Natural killer cell (primary cell): Measurements from ENCODE around the gene COL8A1. TPM values are rescaled to one million over a fixed set of nuclear protein-coding genes. Genes with fewer than 3 reads are reported as not detected.

Source experiments
- ATAC-seq, 3 donors: fragments of 150-1000 bp in 2 of 3; fragments of 200-7000 bp in 1 of 3; cut with Tn5 transposase; 1 replicate in 1 of 3; 2 replicates in 2 of 3; pipeline ENCODE4 v1.10.0; 2021; ENCODE audit warnings: mild to moderate bottlenecking in 2 of 3, moderate library complexity in 2 of 3
- DNase-seq, 2 donors: peaks; one replicate each; pipeline versions ENCODE4 v3.0.0 to v3.0.0-alpha.2; 2013 to 2021; ENCODE audit warnings: mixed read lengths in 1 of 2
- H3K27ac ChIP-seq: one replicate; pipeline ENCODE4 v1.5.1; 2013; ENCODE audit warnings: mild to moderate bottlenecking, low read length
- H3K27me3 ChIP-seq: one replicate; pipeline ENCODE4 v1.6.1; 2013; ENCODE audit warnings: low read length; ENCODE audit not compliant: control insufficient read depth, insufficient read depth
- H3K36me3 ChIP-seq: one replicate; pipeline ENCODE4 v1.6.1; 2013; ENCODE audit warnings: low read length; ENCODE audit not compliant: control insufficient read depth, insufficient read depth
- H3K4me1 ChIP-seq: one replicate; pipeline ENCODE4 v1.6.1; 2013; ENCODE audit warnings: low read length; ENCODE audit not compliant: control insufficient read depth, insufficient read depth
- H3K4me3 ChIP-seq: one replicate; pipeline ENCODE4 v1.5.1; 2013; ENCODE audit warnings: low read length
- H3K9me3 ChIP-seq: one replicate; pipeline ENCODE4 v1.6.1; 2013; ENCODE audit warnings: low read length; ENCODE audit not compliant: control insufficient read depth, insufficient read depth
- H3K27ac Mint-ChIP-seq, 2 donors: one replicate each; pipeline ENCODE4 v1.8.0; 2022; ENCODE audit warnings: mild to moderate bottlenecking in 2 of 2, mixed read lengths in 2 of 2, moderate library complexity in 1 of 2
- H3K27me3 Mint-ChIP-seq, 2 donors: one replicate each; pipeline ENCODE4 v1.8.0; 2022; ENCODE audit warnings: low read depth in 2 of 2, mixed read lengths in 2 of 2
- H3K36me3 Mint-ChIP-seq: one replicate; pipeline ENCODE4 v1.8.0; 2022; ENCODE audit warnings: mixed read lengths
- H3K4me1 Mint-ChIP-seq, 2 donors: one replicate each; pipeline ENCODE4 v1.8.0; 2022; ENCODE audit warnings: mixed read lengths in 2 of 2
- H3K4me3 Mint-ChIP-seq: one replicate; pipeline ENCODE4 v1.8.0; 2022; ENCODE audit warnings: mild to moderate bottlenecking, moderate library complexity, mixed read lengths
- H3K9me3 Mint-ChIP-seq, 2 donors: one replicate each; pipeline ENCODE4 v1.8.0; 2022; ENCODE audit warnings: mixed read lengths in 2 of 2
- CTCF ChIP-seq: fragments of 200-600 bp; IDR thresholded peaks from one replicate; pipeline ENCODE4 v1.8.0; 2022; ENCODE audit warnings: antibody characterized with exemption
- WGBS: methylation state at CpG from one replicate; pipeline ENCODE4 v1.1.7; 2013; ENCODE audit warnings: missing lambda C conversion rate; ENCODE audit not compliant: insufficient coverage; 5-methylcytosine and 5-hydroxymethylcytosine counted together
- intact Hi-C: fragments of 100-400 bp; cut with micrococcal nuclease; formaldehyde crosslinking; loops from one replicate; pipeline ENCODE4 v1.14.2; 2022
- total RNA-seq, 4 donors: library from RNA; stranded (reverse); fragments of 120-200 nt in 1 of 4; gene quantifications; one replicate each; pipeline versions ENCODE4 v1.2.3 to v1.2.4, GENCODE V29; 2013 to 2022

COL8A1 gene
- total RNA-seq, 3 donors from 2014 or later (not counting 1 experiment from before 2014, with no cell fraction given) = 0.12 to 0.23 TPM; not detected in 1

GRCh38 chr3:99776516-99777209, 138.3 kb downstream of the COL8A1 start:
- DNase-seq (no peak), ATAC-seq (no peak)
- H3K36me3 ChIP-seq = no peaks in the 10 kb centered on the region
- Mint-ChIP-seq H3K9me3 (no peaks in the 10 kb centered on the region), H3K27me3 (peaks cover 9 to 11% of the 10 kb centered on the region in 2 donors), H3K4me1 (no peaks in the 10 kb centered on the region), H3K4me3 (no peak overlapping the region), H3K27ac (no peak overlapping the region), H3K36me3 (no peaks in the 10 kb centered on the region)
- no peak overlapping the region for H3K27ac ChIP-seq
- no peaks in the 10 kb centered on the region for H3K27me3 ChIP-seq
- WGBS = 87% methylated on average over 5 of the region's 5 CpGs
- TF ChIP-seq CTCF = no peak
- intact Hi-C loops = no loop called here
- no peaks in the 10 kb centered on the region for H3K4me1 ChIP-seq
- H3K9me3 ChIP-seq = no peaks in the 10 kb centered on the region
- H3K4me3 ChIP-seq = no peak overlapping the region

- Histone ChIP-seq H3K4me3 (no peak overlapping the region), H3K27me3 (peaks cover 2% of the 10 kb centered on the region), H3K4me1 (no peaks in the 10 kb centered on the region), H3K27ac (no peak overlapping the region), H3K36me3 (no peaks in the 10 kb centered on the region), H3K9me3 (no peaks in the 10 kb centered on the region)
- DNase-seq (no peak), ATAC-seq (no peak)
- no peaks in the 10 kb centered on the region for H3K4me1 Mint-ChIP-seq
- intact Hi-C loops = no loop called here
- H3K27ac Mint-ChIP-seq = no peak overlapping the region
- TF ChIP-seq CTCF = no peak
- 89% methylated on average over 2 of the region's 2 CpGs for WGBS
- H3K4me3 Mint-ChIP-seq = no peak overlapping the region
- H3K27me3 Mint-ChIP-seq = peaks cover 11 to 12% of the 10 kb centered on the region in 2 donors
- no peaks in the 10 kb centered on the region for H3K9me3 Mint-ChIP-seq
- no peaks in the 10 kb centered on the region for H3K36me3 Mint-ChIP-seq
These were observed 138.8 kb downstream of the COL8A1 start for GRCh38 chr3:99777210-99777549.

GRCh38 chr3:99777708-99778107, 139.3 kb downstream of the COL8A1 start:
- intact Hi-C loops = no loop called here
- Mint-ChIP-seq H3K36me3 (no peaks in the 10 kb centered on the region), H3K27ac (no peak overlapping the region), H3K4me3 (no peak overlapping the region), H3K27me3 (peaks cover 11 to 12% of the 10 kb centered on the region in 2 donors), H3K4me1 (no peaks in the 10 kb centered on the region), H3K9me3 (no peaks in the 10 kb centered on the region)
- WGBS = 74% methylated on average over 2 of the region's 2 CpGs
- H3K36me3 ChIP-seq = no peaks in the 10 kb centered on the region
- no peaks in the 10 kb centered on the region for H3K9me3 ChIP-seq
- peaks cover 2% of the 10 kb centered on the region for H3K27me3 ChIP-seq
- no peak for TF ChIP-seq CTCF
- no peak for DNase-seq
- H3K27ac ChIP-seq = no peak overlapping the region
- no peak for ATAC-seq
- no peaks in the 10 kb centered on the region for H3K4me1 ChIP-seq
- no peak overlapping the region for H3K4me3 ChIP-seq

GRCh38 chr3:99780749-99781148, 142.4 kb downstream of the COL8A1 start:
- no peak overlapping the region for H3K27ac ChIP-seq
- H3K9me3 ChIP-seq = no peaks in the 10 kb centered on the region
- no peaks in the 10 kb centered on the region for H3K4me1 Mint-ChIP-seq
- H3K27me3 Mint-ChIP-seq = peaks cover 12 to 28% of the 10 kb centered on the region in 2 donors
- no peak overlapping the region for H3K4me3 Mint-ChIP-seq
- H3K4me1 ChIP-seq = no peaks in the 10 kb centered on the region
- no peak for DNase-seq
- H3K9me3 Mint-ChIP-seq = no peaks in the 10 kb centered on the region
- intact Hi-C loops = no loop called here
- no peak overlapping the region for H3K4me3 ChIP-seq
- H3K27me3 ChIP-seq = peaks cover 2% of the 10 kb centered on the region
- no peak overlapping the region for H3K27ac Mint-ChIP-seq
- TF ChIP-seq CTCF = no peak
- no peaks in the 10 kb centered on the region for H3K36me3 Mint-ChIP-seq
- H3K36me3 ChIP-seq = no peaks in the 10 kb centered on the region
- ATAC-seq = no peak
- WGBS = 40% methylated on average over 3 of the region's 3 CpGs
